Measurements from ENCODE around the gene IFTAP. TPM values are rescaled to one million over a fixed set of nuclear protein-coding genes. Genes with fewer than 3 reads are reported as not detected.
A peak's percentile ranks its signal among the peaks of the same experiment; 100 is the strongest.
"Not testable (repeated sequence)": the region's sequence is repeated elsewhere in the genome, so short reads cannot be mapped to it uniquely, and the experiment has no call there.

The IFTAP gene
- total RNA-seq, 1 experiment from 2014 or later, result 13.8 TPM

- ATAC-seq, result peak; percentile 70
- Histone ChIP-seq H3K9me2 (ENCODE audit: insufficient read depth) (no peaks in the 10 kb centered on the region), H3K9me3 (ENCODE audit: control insufficient read depth in 1 of 2, insufficient read depth in 1 of 2, low read depth in 1 of 2, low read length in 2 of 2) (no peaks in the 10 kb centered on the region), H3K36me3 (ENCODE audit: control insufficient read depth in 1 of 2, insufficient read depth in 2 of 2, low read length in 2 of 2) (no peaks in the 10 kb centered on the region), H4K20me1 (ENCODE audit: insufficient read depth) (no peaks in the 10 kb centered on the region), H3K4me2 (ENCODE audit: low read length) (no peak overlapping the region), H2AFZ (ENCODE audit: low read depth, low read length, poor library complexity, severe bottlenecking) (no peak overlapping the region), H3K4me3 (replicated peaks in 1 of 2; ENCODE audit: low read depth in 1 of 2, low read length in 2 of 2) (no peak overlapping the region), H3K4me1 (ENCODE audit: control insufficient read depth in 1 of 2, insufficient read depth in 2 of 2, low read length in 2 of 2) (no peaks in the 10 kb centered on the region), H3K79me2 (ENCODE audit: insufficient read depth, low read length) (no peaks in the 10 kb centered on the region), H3K27ac (ENCODE audit: low read depth, low read length) (no peak overlapping the region), H3K27me3 (ENCODE audit: insufficient read depth, low read length) (no peaks in the 10 kb centered on the region), H3K9ac (ENCODE audit: low read length) (no peak overlapping the region)
- BruUV-seq (replicated peaks), result no TSS peak
- DNase-seq (ENCODE audit: low read depth, low spot score), result peak; percentile 38
- CTCF ChIA-PET, result interaction anchor here (5.5 kb wide), 1 partner anchor 109 kb away, joined by 20 read pairs; no protein-coding TSS in a partner anchor
- POLR2A ChIA-PET, result no interaction called here
- intact Hi-C loops (cut with micrococcal nuclease), result no loop called here
- RAD21 ChIA-PET (ENCODE audit: low non-redundant PET in 1 of 2, low total read pairs in 2 of 2, uncharacterized antibody in 2 of 2, unreplicated experiment in 2 of 2), result no interaction called here
- TF ChIP-seq CTCF (IDR thresholded peaks at IDR 0.05 in 2 of 3, conservative IDR thresholded peaks at IDR 0.05 in 1 of 3; ENCODE audit: borderline replicate concordance in 1 of 3, insufficient read depth in 1 of 3, low read depth in 2 of 3, low read length in 2 of 3), result peak; percentile 29 to 83 (median 62); a peak in 5 of 6 replicates
- TF ChIP-seq POLR2A (IDR thresholded peaks at IDR 0.05; ENCODE audit: borderline replicate concordance, extremely low read depth, insufficient read depth, insufficient read length), result no peak
- peak; percentile 31; the same call in 1 of the 2 replicates for TF ChIP-seq RAD21 (IDR thresholded peaks at IDR 0.05; ENCODE audit: low read depth)
Observed at GRCh38 chr11:36672815-36673450, 78.6 kb downstream of the IFTAP start.

GRCh38 chr11:36679547-36679946 is 85.2 kb downstream of the IFTAP start:
- intact Hi-C loops (cut with micrococcal nuclease); H3K79me2 ChIP-seq (ENCODE audit: insufficient read depth, low read length); RAD21 ChIA-PET (ENCODE audit: low non-redundant PET in 1 of 2, low total read pairs in 2 of 2, uncharacterized antibody in 2 of 2, unreplicated experiment in 2 of 2); H3K4me1 ChIP-seq (ENCODE audit: control insufficient read depth in 1 of 2, insufficient read depth in 2 of 2, low read length in 2 of 2); CTCF ChIA-PET; DNase-seq (ENCODE audit: low read depth, low spot score); H3K4me3 ChIP-seq (replicated peaks in 1 of 2; ENCODE audit: low read depth in 1 of 2, low read length in 2 of 2); ATAC-seq; H3K36me3 ChIP-seq (ENCODE audit: control insufficient read depth in 1 of 2, insufficient read depth in 2 of 2, low read length in 2 of 2); H3K27me3 ChIP-seq (ENCODE audit: insufficient read depth, low read length); H4K20me1 ChIP-seq (ENCODE audit: insufficient read depth); H3K9me2 ChIP-seq (ENCODE audit: insufficient read depth); H3K27ac ChIP-seq (ENCODE audit: low read depth, low read length); POLR2A ChIA-PET; H3K9ac ChIP-seq (ENCODE audit: low read length); BruUV-seq (replicated peaks); H2AFZ ChIP-seq (ENCODE audit: low read depth, low read length, poor library complexity, severe bottlenecking); H3K4me2 ChIP-seq (ENCODE audit: low read length); H3K9me3 ChIP-seq (ENCODE audit: control insufficient read depth in 1 of 2, insufficient read depth in 1 of 2, low read depth in 1 of 2, low read length in 2 of 2): not testable (repeated sequence)
